ENCODE data around the gene PDPK1. TPM values are rescaled to one million over a fixed set of nuclear protein-coding genes. Genes with fewer than 3 reads are reported as not detected.
"Not testable (repeated sequence)": the region's sequence is repeated elsewhere in the genome, so short reads cannot be mapped to it uniquely, and the experiment has no call there.

The PDPK1 gene
- total RNA-seq, 2 donors from 2014 or later = 29.2 to 30.3 TPM

DNA sequence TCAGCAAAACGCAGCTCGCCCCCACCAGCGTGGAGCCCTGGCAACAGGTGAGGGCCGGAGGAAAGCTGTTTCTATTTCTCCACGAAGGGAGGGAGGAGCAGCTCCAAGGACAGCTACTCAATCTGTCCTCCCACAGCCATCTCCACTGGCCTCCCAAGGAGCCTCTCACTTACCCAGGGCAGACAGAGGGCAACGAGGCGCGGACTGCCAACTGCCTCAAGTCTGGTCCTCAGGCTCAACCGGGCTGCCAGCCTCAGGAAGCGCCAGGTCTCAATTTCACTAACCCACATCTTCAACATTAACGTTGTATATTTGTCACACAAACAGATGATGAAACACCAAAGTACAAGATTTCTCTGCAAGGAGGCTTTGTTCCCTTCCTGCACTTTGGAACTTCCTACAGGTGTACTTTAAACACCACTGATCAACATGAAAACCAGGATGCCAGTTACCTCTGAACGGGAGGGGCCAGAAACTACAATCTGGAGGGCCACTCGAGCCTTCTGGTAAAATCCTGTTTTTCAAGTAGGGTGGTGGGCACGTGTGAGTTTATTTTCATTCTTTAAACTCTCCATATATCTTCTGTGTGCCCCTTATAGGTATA is 113.5 kb downstream of the PDPK1 start:
- not testable (repeated sequence) for H3K27ac ChIP-seq (ENCODE audit: low read depth, low read length); H3K9me3 Mint-ChIP-seq; H3K4me3 Mint-ChIP-seq; H3K27ac Mint-ChIP-seq; H3K36me3 ChIP-seq (ENCODE audit: control insufficient read depth, insufficient read depth, low read length); H3K27me3 Mint-ChIP-seq (ENCODE audit: insufficient read depth); H3K36me3 Mint-ChIP-seq (ENCODE audit: low read depth); H3K27me3 ChIP-seq (ENCODE audit: control insufficient read depth, insufficient read depth, low read length, poor library complexity, severe bottlenecking); H3K4me1 ChIP-seq (ENCODE audit: control insufficient read depth, insufficient read depth, low read length); H3K9me3 ChIP-seq (ENCODE audit: control insufficient read depth, low read length); H3K9ac ChIP-seq (ENCODE audit: extremely low read depth, low read length, poor library complexity, severe bottlenecking); H3K4me3 ChIP-seq (ENCODE audit: low read length); DNase-seq; H3K4me1 Mint-ChIP-seq
- WGBS, 2 experiments (ENCODE audit: insufficient coverage in 1 of 2, insufficient read length in 1 of 2) = no CpG with 5 or more reads among the region's 14 CpGs

Small RNA genes within 50 kb of the gene (microRNA-seq; reads per million reads assigned to microRNA genes)
- gene MIR3178 (ENCODE audit: borderline microRNAs expressed) = not detected

Other genes starting within 250 kb of the PDPK1 start
- gene ABCA3, start 197.3 kb upstream of the PDPK1 start, total RNA-seq = 1 to 10 TPM; 3.3 to 3.5 TPM
- gene CCNF, start 108.6 kb upstream of the PDPK1 start, total RNA-seq = 10 to 100 TPM; 50.8 to 58.9 TPM
- 10 to 100 TPM; 44.0 to 57.6 TPM for gene TEDC2, start 77.9 kb upstream of the PDPK1 start, total RNA-seq
- under 1 TPM; 0.48 to 0.62 TPM for gene NTN3, start 66.7 kb upstream of the PDPK1 start, total RNA-seq
- 10 to 100 TPM; 15.7 to 19.4 TPM for gene TBC1D24, start 62.9 kb upstream of the PDPK1 start, total RNA-seq
- gene ATP6V0C, start 24.1 kb upstream of the PDPK1 start, total RNA-seq = 100 to 1,000 TPM; 176 to 180 TPM
- gene AMDHD2, start 17.6 kb upstream of the PDPK1 start, total RNA-seq = 10 to 100 TPM; 74.6 to 82.2 TPM
- gene CEMP1, start 6.6 kb upstream of the PDPK1 start, total RNA-seq = under 1 TPM in 1 of 2 donors, not detected in 1; 0.24 TPM
- gene KCTD5, start 144.5 kb downstream of the PDPK1 start, total RNA-seq = 10 to 100 TPM; 29.8 to 32.6 TPM
- gene PRSS27, start 182.2 kb downstream of the PDPK1 start, total RNA-seq = 1 to 10 TPM; 3.7 to 4.2 TPM
- gene SRRM2, start 214.6 kb downstream of the PDPK1 start, total RNA-seq = 100 to 1,000 TPM; 843 to 876 TPM
- gene ELOB, start 239.3 kb downstream of the PDPK1 start, total RNA-seq = 100 to 1,000 TPM; 264 to 272 TPM
- under 1 TPM in 1 of 2 donors, not detected in 1; 0.35 TPM for gene PRSS33, start 249.5 kb downstream of the PDPK1 start, total RNA-seq